Vagina (tissue), 2 donors: Measurements from ENCODE around the gene PIAS1.

ENCODE experiments used
- CTCF ChIP-seq, 3 experiments: fragments of 450-650 bp in 2 of 3; fragments of 200-600 bp in 1 of 3; sonication (generic) in 1 of 3; IDR thresholded peaks; one replicate each; pipeline ENCODE4 v1.5.1; 2017 to 2019; ENCODE audit warnings: antibody characterized with exemption in 3 of 3, mild to moderate bottlenecking in 2 of 3, moderate library complexity in 2 of 3
- POLR2A ChIP-seq, 2 donors: fragments of 450-650 bp; IDR thresholded peaks; one replicate each; pipeline ENCODE4 v1.6.1; 2017; ENCODE audit warnings: antibody characterized with exemption in 2 of 2, mild to moderate bottlenecking in 2 of 2, moderate library complexity in 2 of 2
- POLR2AphosphoS5 ChIP-seq, 2 donors: sonication (generic); formaldehyde crosslinking; IDR thresholded peaks; one replicate each; pipeline ENCODE4 v1.9.0; 2017; ENCODE audit warnings: antibody characterized with exemption in 2 of 2, mild to moderate bottlenecking in 2 of 2, low read depth in 1 of 2; ENCODE audit not compliant: insufficient read depth in 1 of 2

- TF ChIP-seq CTCF (IDR thresholded peaks at IDR 0.05), result no peak
- no peak for TF ChIP-seq POLR2A (IDR thresholded peaks at IDR 0.05)
- TF ChIP-seq POLR2AphosphoS5 (IDR thresholded peaks at IDR 0.05; ENCODE audit: insufficient read depth in 1 of 2, low read depth in 1 of 2), result no peak
These were observed 1.1 kb upstream of the PIAS1 start for GRCh38 chr15:68053001-68053400.
